Glomerular visceral epithelial cell (primary cell): ENCODE data around the gene GRID1.

ENCODE experiments used
- DNase-seq: peaks from one replicate; pipeline ENCODE4 v3.0.0-alpha.2; 2016; ENCODE audit errors: extremely low spot score

Gene GRID1

DNA sequence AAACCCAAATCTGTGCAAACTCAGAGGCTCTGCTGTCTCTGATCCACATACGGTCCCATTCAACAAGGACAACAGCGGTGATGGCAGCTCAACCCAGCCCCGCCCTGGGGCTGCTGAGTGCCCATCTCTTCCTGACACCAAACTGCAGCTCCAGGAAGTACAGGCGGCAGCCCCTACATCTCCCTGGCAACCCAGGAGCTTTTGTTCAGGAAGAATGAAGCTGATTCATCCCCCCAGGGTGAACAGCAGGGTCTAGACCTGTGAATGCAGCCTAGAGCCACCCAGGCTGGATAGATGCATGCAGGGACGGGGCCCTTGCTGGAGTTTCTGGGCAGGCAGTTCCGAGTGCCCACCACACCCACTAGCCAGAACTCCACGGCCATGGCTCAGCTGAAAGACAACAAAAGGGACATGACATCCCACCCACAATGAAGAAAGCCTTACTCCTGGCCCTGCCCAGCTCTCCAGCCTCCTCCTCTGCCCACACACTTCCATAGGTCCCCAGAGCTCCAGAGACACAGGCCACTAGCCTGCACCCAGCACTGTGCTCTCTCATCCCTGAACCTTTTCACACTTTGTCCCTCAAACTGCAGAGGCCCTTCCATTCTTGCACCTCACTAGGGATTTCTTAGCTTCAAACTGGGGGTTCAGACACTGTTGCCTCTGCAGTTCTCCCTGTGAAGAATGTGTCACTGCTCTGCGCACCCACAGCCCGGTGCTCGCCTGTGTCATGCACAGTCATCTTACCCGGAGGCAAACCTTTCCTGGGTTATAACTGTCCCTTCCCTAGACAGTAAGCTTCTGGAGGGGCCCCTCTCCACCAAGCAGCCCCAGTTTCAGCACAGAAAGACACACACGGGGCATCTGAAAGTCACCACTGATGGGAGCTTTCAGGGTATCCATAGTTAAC, 99.1 kb downstream of the GRID1 start:
- no peak for DNase-seq

GRCh38 chr10:86266446-86267242, 100.0 kb downstream of the GRID1 start:
- no peak for DNase-seq

GRCh38 chr10:86265895-86266259, 100.7 kb downstream of the GRID1 start:
- DNase-seq: no peak

GRCh38 chr10:86265236-86265894, 101.2 kb downstream of the GRID1 start:
- no peak for DNase-seq

DNA sequence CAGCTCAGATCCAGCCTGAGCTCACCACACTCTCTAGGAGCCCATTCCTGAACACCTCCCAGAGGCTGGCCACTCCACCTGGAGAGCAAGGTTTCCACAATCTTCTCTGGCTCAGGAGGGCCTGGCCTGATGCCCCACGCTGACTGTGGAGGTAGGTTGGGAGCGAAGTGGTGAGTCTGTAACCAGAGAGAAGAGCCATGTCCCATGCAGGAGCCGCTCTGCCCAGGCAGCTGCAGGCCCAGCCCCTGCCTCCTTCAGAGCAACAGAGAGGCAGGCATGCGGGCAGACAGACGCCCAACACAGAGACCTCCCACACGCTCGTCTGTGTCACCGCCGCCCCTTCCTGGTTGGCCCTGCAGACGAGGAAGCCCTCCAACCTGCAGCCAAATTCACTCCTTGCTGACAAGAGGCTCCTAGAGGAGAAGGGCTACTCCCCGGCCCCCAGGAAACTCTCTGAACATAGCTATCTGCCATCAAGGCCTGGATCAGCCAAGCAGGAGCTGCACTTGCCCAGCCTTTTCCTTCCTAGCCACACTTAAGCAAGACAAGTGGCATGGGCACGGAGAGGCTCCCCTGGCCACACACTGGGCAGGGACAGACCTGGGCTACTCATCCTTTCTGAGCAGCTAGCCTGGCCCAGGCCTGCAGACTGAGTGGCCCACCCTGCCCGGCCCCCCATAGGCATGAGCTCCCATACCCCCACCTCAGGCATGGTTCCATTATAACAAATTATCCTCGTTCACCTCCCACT, 101.9 kb downstream of the GRID1 start:
- no peak for DNase-seq

DNA sequence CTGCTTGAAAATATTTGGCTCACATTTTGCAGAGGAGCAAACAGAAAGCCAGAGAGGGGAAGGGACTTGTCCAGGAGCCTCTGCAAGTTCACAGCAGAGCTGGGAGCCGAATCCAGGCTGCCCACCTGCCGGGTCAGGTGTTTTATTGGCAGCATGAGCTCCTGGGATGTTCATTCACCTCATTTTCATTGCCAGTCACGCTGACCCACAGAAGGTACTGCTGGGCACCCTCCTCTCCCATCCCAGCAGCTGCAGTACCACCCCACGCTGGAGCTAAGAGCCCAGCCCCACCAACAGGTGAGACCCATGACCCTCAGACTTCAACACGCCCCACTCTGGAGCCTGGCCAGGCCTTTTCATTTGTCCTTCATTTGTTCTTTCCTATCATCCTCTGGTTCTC, 102.7 kb downstream of the GRID1 start:
- no peak for DNase-seq

DNA sequence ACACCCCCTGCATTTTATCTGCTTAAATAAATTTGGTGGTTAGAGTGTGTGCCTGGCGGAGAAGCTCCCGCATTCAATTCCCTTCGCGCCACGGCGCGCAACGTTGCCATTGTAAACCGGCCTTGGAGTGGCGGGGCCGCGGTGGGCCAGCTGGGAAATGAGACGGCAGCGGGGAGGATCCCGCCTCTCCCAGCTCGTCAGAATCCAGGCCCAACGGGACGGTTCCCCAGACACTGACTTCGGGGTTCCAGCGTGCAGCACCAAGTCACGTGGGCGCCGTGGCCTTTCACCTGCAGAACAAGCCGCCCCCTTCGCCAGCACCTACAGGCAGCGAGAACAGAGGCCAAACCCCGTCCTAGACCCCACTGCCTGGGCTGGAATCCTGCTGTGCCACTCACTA, 103.4 kb downstream of the GRID1 start:
- DNase-seq: no peak

DNA sequence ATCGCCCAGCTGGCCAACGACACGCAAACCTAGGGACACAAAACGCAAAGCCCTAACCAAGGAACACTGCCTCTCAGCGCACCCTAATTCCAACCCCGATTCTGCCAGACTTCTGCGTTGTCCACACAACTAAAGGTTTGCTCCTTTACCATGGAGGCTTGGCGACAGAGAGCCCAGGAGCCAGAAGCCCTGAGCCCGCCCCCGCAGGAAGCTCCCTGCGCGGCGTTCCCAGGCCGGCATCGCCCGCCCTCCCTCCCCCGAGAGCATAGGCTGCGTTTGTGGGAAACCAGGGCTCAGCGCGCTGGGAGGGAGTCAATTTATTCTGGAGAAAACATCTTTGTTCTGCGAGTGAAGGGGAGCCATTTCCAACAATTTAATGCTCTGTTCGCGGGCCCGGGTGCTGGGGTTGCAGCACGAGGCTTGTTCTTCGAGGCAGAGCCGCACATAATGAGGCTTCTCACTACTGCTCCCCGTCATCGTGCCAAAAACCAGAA, 103.9 kb downstream of the GRID1 start:
- DNase-seq: no peak

GRCh38 chr10:86261941-86262687, 104.5 kb downstream of the GRID1 start:
- peak; percentile 12 for DNase-seq

- no peak for DNase-seq
Measured at GRCh38 chr10:86261470-86261869, 105.1 kb downstream of the GRID1 start.

DNA sequence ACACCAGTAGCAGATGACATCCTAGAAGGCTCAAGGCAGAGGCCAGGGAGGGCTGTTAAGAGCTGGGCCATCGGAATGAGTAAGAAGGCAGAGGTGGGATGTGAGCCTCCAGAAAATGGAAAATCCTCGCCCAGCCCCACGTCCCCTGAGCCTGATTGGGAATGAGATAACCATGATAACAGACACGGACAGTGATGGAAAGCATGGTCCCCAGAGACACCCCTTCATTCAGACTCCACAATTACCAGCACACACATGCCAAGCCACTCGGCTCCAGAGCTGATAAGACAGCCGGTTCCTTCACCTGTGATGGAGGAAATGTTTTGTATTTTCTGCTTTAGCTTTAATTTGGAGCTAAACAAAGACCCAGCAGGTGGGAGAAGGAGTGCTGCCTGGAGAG, 106.0 kb downstream of the GRID1 start:
- DNase-seq: no peak

DNA sequence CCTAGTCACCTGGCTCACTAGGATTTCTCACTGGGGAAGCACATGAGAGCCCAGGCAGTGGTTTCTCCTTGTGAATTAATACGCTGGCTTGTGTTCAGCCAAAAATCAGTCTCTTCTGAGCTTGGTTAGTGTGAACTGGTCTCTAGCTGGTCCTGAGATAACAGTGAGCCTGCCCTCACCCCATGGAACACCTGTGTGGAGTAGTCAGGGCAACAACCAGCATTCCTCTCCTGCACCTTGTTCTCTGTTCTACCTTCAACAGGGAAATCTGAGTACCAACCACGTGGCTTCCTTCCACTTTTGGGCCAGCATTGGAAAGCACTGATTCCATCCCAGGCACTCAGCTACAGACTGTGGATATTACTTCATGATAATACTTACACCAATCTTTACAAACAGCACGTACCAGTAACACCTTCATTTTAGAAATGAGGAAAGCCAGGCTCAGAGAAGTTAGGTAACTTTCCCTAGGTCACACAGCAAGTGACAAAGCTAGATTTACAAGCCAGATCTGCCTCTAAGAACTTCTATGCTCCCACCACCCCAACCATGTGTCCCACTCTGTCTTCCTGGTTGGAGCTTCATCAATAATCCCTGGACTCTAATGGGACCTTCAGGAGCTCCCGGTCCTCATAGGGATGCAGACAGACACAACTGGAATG, 106.6 kb downstream of the GRID1 start:
- DNase-seq: no peak

- DNase-seq: no peak
Measured at GRCh38 chr10:86258941-86259340, 107.7 kb downstream of the GRID1 start.

DNA sequence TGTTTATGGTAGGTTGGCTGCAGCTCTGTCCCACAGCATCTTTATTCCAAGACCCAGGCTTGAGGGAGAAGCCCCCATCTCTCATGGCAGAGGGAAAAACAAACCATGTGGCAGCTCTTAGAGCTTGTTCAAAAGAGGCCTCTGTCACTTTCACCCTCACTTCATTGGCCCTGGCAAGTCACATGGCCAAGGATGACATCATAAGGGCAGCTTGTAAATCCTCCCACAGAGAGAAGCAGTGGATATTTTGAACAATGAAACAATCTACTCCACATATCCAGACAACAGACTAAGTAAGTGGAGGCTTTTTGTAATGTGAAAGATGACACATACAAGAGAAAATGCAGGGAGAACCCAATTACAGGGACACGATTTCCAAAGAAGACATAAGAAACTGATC, 108.1 kb downstream of the GRID1 start:
- no peak for DNase-seq

- no peak for DNase-seq
Measured at GRCh38 chr10:86257683-86258082, 108.9 kb downstream of the GRID1 start.

GRCh38 chr10:86256690-86257315, 109.8 kb downstream of the GRID1 start:
- DNase-seq: no peak

GRCh38 chr10:86255405-86256251, 111.0 kb downstream of the GRID1 start:
- DNase-seq: no peak

DNA sequence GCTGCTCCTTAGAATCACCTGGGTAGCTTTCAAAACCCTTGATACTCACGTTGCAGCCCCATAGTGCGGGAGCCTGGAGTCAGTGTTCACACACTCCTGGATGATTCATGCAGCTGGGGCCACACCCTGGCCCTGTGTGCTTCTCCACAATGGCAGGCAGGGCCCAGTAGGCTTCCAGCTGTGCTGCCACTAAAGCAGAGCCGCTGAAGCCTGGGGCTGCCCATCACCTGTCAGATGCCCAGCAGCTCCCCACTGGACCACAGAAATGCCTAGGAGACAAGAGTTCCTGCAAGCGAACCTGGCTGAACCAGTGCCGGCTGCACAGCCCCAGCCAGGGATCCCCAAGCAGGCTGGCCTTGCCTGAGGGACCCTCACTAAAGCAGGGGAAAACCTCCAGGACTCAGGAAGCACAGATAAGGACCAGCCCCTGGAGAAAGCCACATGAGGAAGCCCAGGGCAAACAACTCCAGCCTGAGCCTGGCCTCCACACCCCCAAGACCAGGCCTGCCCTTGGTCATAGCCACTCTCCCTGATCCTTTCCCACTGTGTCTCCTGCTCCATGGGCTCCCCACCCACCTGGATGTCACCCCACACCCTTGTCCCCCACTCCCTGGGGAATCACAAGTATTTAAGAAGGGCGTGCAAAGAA, 111.9 kb downstream of the GRID1 start:
- DNase-seq: no peak
